ENCODE results near the gene FXYD7. TPM values are rescaled to one million over a fixed set of nuclear protein-coding genes. Genes with fewer than 3 reads are reported as not detected.

The FXYD7 gene
- total RNA-seq, 1 experiment from 2014 or later = 0.90 TPM

GRCh38 chr19:35181387-35181786 lies 38.3 kb downstream of the FXYD7 start:
- no peak for TF ChIP-seq CTCF (IDR thresholded peaks at IDR 0.05; ENCODE audit: unreplicated experiment)
- Mint-ChIP-seq H3K9me3 (ENCODE audit: low read depth, unreplicated experiment) (peaks cover 5% of the 10 kb centered on the region), H3K4me1 (ENCODE audit: low read depth, unreplicated experiment) (no peaks in the 10 kb centered on the region), H3K4me3 (ENCODE audit: low read depth, unreplicated experiment) (no peak overlapping the region), H3K27me3 (ENCODE audit: unreplicated experiment) (no peaks in the 10 kb centered on the region), H3K27ac (ENCODE audit: unreplicated experiment) (no peak overlapping the region), H3K36me3 (ENCODE audit: insufficient read depth, unreplicated experiment) (no peaks in the 10 kb centered on the region)
- DNase-seq = no peak
- CTCF ChIA-PET = no interaction called here
- intact Hi-C loops (cut with micrococcal nuclease; ENCODE audit: unreplicated experiment) = no loop called here
- BruUV-seq (replicated peaks) = no TSS peak

- H3K27me3 Mint-ChIP-seq (ENCODE audit: unreplicated experiment) = no peaks in the 10 kb centered on the region
These were observed 41.2 kb downstream of the FXYD7 start for GRCh38 chr19:35184267-35184666.

GRCh38 chr19:35184884-35185283 lies 41.8 kb downstream of the FXYD7 start:
- Mint-ChIP-seq H3K4me3 (ENCODE audit: low read depth, unreplicated experiment) (no peak overlapping the region), H3K27ac (ENCODE audit: unreplicated experiment) (no peak overlapping the region), H3K4me1 (ENCODE audit: low read depth, unreplicated experiment) (no peaks in the 10 kb centered on the region), H3K9me3 (ENCODE audit: low read depth, unreplicated experiment) (peaks cover 5% of the 10 kb centered on the region), H3K27me3 (ENCODE audit: unreplicated experiment) (no peaks in the 10 kb centered on the region), H3K36me3 (ENCODE audit: insufficient read depth, unreplicated experiment) (no peaks in the 10 kb centered on the region)
- no TSS peak for BruUV-seq (replicated peaks)
- no peak for DNase-seq
- no peak for TF ChIP-seq CTCF (IDR thresholded peaks at IDR 0.05; ENCODE audit: unreplicated experiment)
- intact Hi-C loops (cut with micrococcal nuclease; ENCODE audit: unreplicated experiment) = no loop called here
- CTCF ChIA-PET = no interaction called here

More at GRCh38 chr19:35184267-35184666, 41.2 kb downstream of the FXYD7 start:
- no peak overlapping the region for H3K27ac Mint-ChIP-seq (ENCODE audit: unreplicated experiment)
- no peak overlapping the region for H3K4me3 Mint-ChIP-seq (ENCODE audit: low read depth, unreplicated experiment)
- no peaks in the 10 kb centered on the region for H3K4me1 Mint-ChIP-seq (ENCODE audit: low read depth, unreplicated experiment)
- intact Hi-C loops (cut with micrococcal nuclease; ENCODE audit: unreplicated experiment) = no loop called here
- H3K9me3 Mint-ChIP-seq (ENCODE audit: low read depth, unreplicated experiment) = peaks cover 5% of the 10 kb centered on the region
- H3K36me3 Mint-ChIP-seq (ENCODE audit: insufficient read depth, unreplicated experiment) = no peaks in the 10 kb centered on the region
- CTCF ChIA-PET = interaction anchor here (0.7 kb wide), 1 partner anchor 28 kb away, joined by 3 read pairs; no protein-coding TSS in a partner anchor
- no peak for DNase-seq
- no TSS peak for BruUV-seq (replicated peaks)
- TF ChIP-seq CTCF (IDR thresholded peaks at IDR 0.05; ENCODE audit: unreplicated experiment) = no peak

- no TSS peak for BruUV-seq (replicated peaks)
- Mint-ChIP-seq H3K27ac (ENCODE audit: unreplicated experiment) (no peak overlapping the region), H3K4me3 (ENCODE audit: low read depth, unreplicated experiment) (no peak overlapping the region), H3K9me3 (ENCODE audit: low read depth, unreplicated experiment) (no peaks in the 10 kb centered on the region), H3K27me3 (ENCODE audit: unreplicated experiment) (no peaks in the 10 kb centered on the region), H3K36me3 (ENCODE audit: insufficient read depth, unreplicated experiment) (no peaks in the 10 kb centered on the region), H3K4me1 (ENCODE audit: low read depth, unreplicated experiment) (peaks cover 21% of the 10 kb centered on the region)
- TF ChIP-seq CTCF (IDR thresholded peaks at IDR 0.05; ENCODE audit: unreplicated experiment) = no peak
- no peak for DNase-seq
- CTCF ChIA-PET = no interaction called here
- intact Hi-C loops (cut with micrococcal nuclease; ENCODE audit: unreplicated experiment) = no loop called here
These were observed 51.2 kb downstream of the FXYD7 start for GRCh38 chr19:35194012-35194984.

Measured in Calu3 (cell line).